ENCODE data around the gene SNF8.

The SNF8 gene

DNA sequence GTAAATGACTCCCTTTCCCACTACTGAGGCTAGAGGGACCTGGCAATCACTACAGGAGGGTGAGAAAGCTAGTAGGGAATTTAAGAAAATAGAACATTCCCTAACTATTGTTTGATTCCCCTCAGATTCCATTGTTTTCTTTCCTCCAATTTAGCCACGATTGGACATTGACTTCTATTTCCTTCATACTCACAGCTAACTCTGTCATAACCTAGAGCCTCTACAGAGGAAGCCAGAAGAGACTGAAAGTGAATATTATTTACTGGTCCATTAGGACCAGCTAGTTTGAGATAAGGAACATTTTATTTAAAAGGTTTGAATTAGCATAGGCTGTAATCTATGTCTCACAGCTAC lies 14.9 kb downstream of the SNF8 start:
- DNase-seq (ENCODE audit: low spot score): no peak

DNA sequence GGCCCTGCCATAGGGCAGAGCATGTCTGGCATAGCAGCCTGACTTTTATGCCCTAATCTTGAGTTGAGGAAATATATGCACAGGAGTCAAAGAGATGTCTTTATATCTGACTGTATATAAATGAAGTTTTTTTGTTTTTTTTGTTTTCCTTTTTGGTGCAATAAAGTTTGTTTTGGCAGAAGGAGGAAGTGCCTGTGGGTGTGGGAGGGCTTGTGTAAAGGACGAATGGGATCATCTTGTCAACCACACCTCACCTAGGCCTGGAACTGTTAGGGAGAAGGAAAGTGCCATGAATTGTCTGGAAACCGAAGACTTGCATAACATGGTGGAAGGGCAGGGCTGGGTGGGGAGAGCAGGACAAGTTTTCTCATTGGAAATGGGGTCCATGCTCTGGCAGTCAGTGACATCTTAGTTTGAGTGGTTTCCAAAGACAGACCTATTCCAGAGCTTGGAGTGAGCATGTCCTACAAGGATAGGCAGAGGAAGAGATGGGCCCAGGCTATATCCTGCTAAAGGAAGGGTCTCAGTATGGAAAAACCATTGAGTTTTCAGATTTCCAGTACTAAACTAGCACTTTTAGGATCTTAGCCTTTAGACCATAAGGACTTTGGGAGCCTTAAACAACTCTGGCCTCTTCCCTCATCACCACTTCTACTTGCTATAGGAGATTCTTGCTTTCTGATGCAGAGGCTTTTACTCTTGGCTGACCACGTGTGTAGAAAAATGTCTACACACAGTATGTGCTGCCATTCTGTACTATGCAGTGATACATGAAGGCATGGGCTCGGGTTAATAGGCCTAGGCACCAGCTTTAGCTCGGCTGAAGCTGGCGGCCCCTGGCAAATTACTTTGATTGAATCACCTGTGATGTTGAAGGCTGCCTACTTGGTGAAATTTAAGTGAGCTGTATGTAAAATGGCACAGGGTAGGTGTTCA lies 15.5 kb downstream of the SNF8 start:
- DNase-seq (ENCODE audit: low spot score): no peak

GRCh38 chr17:48927978-48928745 lies 16.5 kb downstream of the SNF8 start:
- DNase-seq (ENCODE audit: low spot score): no peak

GRCh38 chr17:48925991-48926342 lies 18.7 kb downstream of the SNF8 start:
- DNase-seq (ENCODE audit: low spot score): no peak

DNA sequence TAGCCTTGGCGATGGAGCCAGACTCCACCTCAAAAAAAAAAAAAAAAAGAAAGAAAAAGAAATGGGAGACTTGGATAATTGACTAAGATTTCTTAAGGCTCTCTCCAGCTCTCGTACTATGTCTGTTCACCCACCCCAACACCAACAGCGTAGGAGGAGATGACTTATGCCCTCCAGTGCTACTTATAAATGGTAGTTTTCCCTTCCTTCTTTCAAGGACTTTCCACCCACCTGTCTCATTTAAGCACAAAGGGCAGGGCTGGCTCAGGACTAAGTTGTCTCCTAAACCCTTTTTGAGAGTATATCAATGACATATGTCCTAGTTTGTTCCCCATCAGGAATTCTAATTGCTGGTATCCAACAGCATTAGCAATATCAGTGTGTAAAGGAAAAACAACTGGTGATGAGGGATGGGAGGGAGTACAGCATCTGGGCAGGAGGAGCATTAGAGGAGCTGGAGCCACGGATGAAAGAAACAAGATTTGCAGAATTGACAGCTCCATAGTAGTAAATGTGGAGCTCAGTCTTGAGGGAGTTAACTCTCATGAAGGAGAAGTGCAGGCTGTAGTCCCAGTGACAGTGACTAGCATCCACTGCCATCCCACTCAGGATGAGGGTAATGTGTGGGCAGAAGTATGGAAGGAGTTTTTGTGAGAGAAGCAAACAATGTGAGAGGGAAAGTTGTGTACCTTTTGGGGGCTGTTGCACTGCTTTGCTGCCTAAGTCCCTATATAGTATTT lies 19.2 kb downstream of the SNF8 start:
- DNase-seq (ENCODE audit: low spot score): no peak

- peak; percentile 22 for DNase-seq (ENCODE audit: low spot score)
These were observed 29.0 kb downstream of the SNF8 start for GRCh38 chr17:48915459-48916282.

GRCh38 chr17:48912476-48912875 lies 32.2 kb downstream of the SNF8 start:
- DNase-seq (ENCODE audit: low spot score): no peak

DNA sequence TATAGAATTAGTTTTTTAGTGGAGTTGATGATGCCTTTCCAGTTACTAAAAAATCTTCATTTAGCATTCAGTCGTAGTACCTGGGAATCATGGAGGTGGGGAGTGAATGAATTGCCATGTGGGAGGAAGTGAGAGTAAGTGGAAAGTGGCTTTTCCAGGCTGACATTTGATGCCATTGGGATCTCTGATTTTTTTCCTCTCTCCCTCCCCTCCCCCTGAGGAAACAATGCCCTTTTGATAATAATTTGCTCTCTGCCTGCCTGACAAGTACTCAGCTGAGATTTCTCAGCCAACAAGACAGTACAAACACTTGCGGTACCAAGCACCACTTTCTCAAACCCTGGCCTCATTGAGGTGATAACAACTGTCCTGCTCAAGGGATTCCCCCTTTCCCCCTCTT lies 34.3 kb downstream of the SNF8 start:
- no peak for DNase-seq (ENCODE audit: low spot score)

DNA sequence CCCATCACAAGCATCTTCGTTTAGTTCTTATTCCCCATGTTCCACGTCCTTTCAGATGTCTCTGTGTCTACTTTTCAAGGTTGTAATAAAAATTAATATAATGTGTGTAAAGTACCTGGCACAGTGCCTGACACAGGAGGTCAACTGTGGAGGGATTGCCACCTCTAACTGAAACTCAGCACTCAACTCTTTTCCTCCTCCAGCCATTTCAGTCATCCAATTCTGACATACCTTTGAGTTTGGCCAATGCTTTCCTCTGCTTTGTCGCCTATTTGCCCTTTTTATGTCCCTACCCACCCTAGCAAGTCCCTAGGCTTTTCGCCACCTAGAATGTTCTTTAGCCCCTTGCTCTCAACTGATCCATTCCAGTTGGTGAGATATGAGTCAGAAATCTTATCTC lies 34.9 kb downstream of the SNF8 start:
- DNase-seq (ENCODE audit: low spot score): no peak

- DNase-seq (ENCODE audit: low spot score): peak; percentile 77
These were observed 35.7 kb downstream of the SNF8 start for GRCh38 chr17:48908853-48909394.

GRCh38 chr17:48908047-48908843 lies 36.4 kb downstream of the SNF8 start, which contains the start of gene UBE2Z:
Gene UBE2Z (plus strand): TSS chr17:48908407. CDS start chr17:48908504, 97 bp downstream.
- DNase-seq (ENCODE audit: low spot score): peak; percentile 96

DNA sequence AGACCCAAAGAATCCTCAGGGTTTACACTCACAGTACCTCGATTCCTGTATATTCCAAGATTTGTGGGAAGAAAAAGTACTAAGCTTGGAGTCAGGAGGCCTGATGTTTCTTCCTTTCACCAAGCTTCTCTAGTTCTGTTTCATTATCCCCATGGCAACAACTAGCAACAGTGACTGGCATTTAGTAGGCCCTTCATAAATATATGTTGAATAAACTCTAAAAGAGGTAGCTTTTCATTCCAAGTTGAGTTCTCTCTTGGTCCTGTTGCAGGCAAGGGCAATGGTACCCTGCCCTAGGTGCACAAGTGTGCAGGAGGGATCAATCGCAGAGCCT lies 37.0 kb downstream of the SNF8 start:
- no peak for DNase-seq (ENCODE audit: low spot score)

DNA sequence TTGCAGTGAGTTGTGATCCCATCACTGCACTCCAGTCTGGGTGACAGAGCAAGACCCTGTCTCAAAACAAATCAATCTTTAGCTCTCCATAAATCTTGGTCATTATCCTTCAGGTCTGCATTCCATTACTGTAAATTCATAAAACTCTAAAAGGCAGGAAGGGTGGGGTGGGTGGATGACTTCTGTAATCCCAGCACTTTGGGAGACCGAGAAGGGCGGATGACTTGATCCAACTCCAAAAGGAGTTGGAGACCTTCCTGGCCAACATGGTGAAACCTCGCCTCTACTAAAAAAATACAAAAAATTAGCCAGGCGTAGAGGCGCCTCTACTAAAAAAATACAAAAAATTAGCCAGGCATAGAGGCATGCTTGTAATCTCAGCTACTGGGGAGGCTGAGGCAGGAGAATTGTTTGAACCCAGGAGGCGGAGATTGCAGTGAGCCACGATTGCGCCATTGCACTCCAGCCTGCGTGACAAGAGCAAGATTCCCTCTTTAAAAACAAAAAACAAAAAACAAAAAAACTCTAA lies 38.6 kb downstream of the SNF8 start:
- DNase-seq (ENCODE audit: low spot score): no peak

DNA sequence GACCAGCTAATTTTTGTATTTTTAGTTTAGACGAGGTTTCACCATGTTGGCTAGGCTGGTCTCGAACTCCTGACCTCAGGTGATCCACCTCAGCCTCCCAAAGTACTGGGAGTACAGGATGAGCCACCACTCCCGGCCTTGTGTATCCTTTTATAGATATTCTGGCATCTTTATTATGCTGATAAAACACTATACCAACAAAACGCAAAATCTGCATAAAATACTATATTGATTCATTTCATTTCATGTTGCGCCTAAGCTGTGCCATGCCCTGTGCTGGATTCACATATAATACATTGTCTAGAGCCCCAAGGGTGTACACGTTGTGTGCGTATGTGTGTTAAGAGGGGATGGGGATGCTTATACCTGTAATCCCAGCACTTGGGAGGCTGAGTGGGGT lies 40.2 kb downstream of the SNF8 start:
- DNase-seq (ENCODE audit: low spot score): no peak

GRCh38 chr17:48903401-48903800 lies 41.2 kb downstream of the SNF8 start:
- no peak for DNase-seq (ENCODE audit: low spot score)

GRCh38 chr17:48901241-48901640 lies 43.4 kb downstream of the SNF8 start:
- DNase-seq (ENCODE audit: low spot score): no peak

GRCh38 chr17:48894886-48895285 lies 49.8 kb downstream of the SNF8 start:
- DNase-seq (ENCODE audit: low spot score): no peak

DNA sequence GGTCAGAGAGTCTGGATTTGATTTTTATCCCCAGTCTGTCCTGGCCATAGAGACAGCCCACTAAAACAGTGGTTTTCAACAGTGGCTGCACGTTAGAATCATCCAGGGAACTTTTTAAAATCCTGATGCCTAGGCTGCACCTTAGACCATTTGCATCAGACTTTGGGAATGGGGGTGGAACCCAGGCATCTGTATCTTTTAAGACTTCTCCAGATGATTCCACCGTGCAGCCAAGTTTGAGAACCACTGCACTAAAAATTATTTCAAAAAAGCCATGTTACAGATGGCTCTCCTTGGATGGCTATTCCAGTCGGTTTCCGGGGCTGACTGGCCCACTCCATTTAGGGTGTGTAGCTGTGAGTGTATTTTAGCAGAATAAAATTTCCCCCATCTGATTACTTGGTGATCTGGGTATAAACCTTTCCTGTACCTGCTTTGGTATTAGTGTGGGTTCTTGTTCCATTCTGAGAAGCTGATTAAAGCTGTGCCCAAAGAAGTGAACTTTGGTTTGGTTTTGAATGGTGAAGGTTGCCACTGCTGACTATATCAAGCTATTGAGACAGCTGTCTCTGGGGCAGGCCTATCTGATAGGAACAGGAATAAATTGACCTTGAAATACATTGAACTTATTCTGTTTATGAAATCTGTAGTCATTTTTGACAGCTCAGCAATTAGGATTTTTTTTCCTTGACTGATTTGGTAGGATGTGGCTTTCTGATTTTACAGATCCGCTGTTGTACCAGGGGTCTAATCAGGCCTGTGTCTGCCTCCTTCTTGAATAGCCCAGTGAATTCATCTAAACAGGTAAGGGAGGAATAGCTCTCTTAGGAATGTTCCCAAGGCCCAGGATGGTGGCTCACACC lies 50.8 kb downstream of the SNF8 start:
- DNase-seq (ENCODE audit: low spot score): no peak

DNA sequence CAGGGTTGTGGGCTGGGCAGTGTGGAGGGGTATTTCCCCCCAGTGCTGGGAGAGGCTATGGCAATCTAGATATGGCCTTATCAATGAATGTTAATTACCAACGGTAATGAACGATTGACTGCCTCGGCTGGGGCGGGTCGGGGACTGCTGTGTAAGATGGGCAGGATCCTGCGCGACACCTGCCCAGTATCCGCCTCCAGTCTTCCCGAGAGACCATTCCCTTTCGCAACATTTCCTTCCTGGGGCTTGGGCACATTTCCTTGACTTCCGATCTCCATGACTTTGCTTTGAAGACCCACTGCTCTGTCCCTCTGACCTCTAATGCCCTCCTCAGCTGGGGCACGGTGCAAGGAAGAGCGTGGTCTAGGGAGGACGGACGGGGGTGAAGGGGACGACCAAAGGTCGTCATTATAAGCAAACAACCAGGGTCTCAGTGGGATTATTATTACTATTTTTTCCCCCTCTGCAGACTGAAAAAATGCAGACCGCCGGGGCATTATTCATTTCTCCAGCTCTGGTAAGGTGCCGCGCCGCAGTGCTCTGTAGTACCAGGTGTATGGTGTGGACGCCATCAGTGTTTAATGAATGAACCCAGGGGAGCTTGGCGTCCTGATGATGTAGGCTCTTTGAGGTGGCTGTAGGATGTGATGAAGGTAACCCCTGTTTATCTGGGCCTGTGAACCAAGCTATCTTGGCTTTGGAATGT lies 51.5 kb downstream of the SNF8 start:
- no peak for DNase-seq (ENCODE audit: low spot score)
